GM19468 (cell line): Measurements from ENCODE around the gene EN2.

ENCODE experiments used
- ATAC-seq: cut with Tn5 transposase; IDR thresholded peaks from one replicate; pipeline ENCODE4 v1.9.1; 2021; ENCODE audit warnings: mild to moderate bottlenecking, moderate library complexity, moderate number of reproducible peaks; ENCODE audit not compliant: unreplicated experiment; ENCODE audit errors: extremely low read depth

EN2 gene

GRCh38 chr7:155461631-155462030 is 3.7 kb downstream of the EN2 start:
- ATAC-seq: no peak

- ATAC-seq: no peak
Measured at GRCh38 chr7:155462163-155462735, 4.3 kb downstream of the EN2 start.

- no peak for ATAC-seq
Measured at GRCh38 chr7:155463114-155463811, 5.3 kb downstream of the EN2 start.

DNA sequence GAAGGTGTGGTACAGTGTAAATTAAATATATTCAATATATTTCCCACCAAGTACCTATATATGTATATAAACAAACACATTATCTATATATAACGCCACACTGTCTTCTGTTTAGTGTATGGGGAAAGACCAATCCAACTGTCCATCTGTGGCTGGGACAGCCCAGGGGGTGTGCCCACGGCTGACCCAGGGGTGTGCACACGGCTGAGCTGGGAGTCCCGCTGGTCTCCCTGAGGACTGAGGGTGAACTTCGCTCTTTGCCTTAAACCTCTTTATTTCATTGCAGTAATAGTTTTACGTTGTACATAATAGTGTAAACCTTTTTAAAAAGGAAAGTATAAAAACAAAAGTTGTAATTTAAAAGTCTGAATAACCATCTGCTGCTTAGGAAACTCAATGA is 6.3 kb downstream of the EN2 start:
- ATAC-seq: no peak

- no peak for ATAC-seq
Measured at GRCh38 chr7:155464948-155465739, 7.2 kb downstream of the EN2 start.

- no peak for ATAC-seq
Measured at GRCh38 chr7:155465761-155466141, 7.8 kb downstream of the EN2 start.

- no peak for ATAC-seq
Measured at GRCh38 chr7:155466142-155466813, 8.3 kb downstream of the EN2 start.

- no peak for ATAC-seq
Measured at GRCh38 chr7:155466814-155467733, 9.1 kb downstream of the EN2 start.

DNA sequence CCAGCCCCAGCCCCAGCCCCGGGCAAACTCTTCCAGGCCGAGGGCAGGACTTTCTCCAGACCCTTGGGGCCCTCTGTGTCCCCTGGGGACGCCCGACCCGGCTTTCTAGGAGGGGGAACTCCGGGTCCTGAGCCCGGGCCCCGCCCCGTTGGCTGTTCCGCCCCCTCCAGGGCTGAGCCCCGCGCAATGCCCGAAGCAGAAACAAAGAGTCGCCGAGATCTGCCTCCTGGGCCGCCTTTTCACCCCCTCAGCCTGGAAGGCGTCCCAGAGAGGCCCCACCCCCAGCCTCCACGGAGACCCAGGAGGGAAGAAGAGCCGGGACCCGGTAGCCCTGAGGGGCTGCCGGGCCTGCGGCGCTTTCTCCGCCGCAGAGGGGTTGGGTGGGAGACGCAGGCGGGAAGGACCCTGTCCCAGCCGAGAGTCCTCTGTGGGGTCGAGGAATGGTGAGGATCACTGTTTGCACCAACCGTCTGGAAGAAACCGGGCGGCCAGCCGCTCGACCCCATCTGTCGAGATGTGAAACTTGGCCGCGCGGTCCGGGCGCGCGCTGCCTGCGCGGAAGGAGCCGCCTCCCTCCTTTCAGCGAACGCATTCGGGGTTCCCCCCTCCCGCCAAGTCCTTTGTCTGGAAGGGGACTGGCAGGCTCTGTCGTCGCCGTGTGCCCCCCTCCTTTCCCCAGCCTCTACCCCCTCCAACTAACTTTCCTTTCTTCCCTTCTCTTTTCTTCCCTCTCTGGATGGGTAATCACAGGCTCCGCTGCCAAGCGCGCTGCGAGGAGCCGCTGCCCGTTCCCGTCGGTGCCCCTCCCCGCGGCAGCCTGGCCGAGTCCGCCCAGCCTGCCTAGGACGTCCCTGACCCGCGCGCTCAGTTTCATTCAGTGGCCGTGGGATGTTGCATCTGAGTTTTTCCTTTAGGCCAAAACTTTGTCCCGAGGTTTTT is 10.2 kb downstream of the EN2 start:
- no peak for ATAC-seq

DNA sequence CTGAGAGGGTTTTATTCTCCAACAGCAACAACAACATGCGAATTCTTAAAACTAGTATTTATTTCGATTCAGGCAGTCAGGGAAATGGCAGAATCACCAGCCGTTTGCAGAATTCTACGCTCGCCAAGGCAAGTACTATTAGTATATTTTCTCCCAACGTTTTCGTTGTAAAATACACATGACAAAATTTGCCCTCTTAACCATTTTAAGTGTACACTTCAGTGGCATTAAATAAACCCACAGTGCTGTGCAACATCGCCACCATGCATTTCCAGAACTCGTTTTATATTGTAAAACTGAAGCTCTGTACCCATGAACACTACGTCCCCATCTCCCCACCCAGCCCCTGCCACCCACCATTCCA is 10.8 kb downstream of the EN2 start:
- no peak for ATAC-seq

GRCh38 chr7:155469311-155470185 is 11.6 kb downstream of the EN2 start:
- no peak for ATAC-seq

- ATAC-seq: no peak
Measured at GRCh38 chr7:155470186-155470487, 12.2 kb downstream of the EN2 start.

DNA sequence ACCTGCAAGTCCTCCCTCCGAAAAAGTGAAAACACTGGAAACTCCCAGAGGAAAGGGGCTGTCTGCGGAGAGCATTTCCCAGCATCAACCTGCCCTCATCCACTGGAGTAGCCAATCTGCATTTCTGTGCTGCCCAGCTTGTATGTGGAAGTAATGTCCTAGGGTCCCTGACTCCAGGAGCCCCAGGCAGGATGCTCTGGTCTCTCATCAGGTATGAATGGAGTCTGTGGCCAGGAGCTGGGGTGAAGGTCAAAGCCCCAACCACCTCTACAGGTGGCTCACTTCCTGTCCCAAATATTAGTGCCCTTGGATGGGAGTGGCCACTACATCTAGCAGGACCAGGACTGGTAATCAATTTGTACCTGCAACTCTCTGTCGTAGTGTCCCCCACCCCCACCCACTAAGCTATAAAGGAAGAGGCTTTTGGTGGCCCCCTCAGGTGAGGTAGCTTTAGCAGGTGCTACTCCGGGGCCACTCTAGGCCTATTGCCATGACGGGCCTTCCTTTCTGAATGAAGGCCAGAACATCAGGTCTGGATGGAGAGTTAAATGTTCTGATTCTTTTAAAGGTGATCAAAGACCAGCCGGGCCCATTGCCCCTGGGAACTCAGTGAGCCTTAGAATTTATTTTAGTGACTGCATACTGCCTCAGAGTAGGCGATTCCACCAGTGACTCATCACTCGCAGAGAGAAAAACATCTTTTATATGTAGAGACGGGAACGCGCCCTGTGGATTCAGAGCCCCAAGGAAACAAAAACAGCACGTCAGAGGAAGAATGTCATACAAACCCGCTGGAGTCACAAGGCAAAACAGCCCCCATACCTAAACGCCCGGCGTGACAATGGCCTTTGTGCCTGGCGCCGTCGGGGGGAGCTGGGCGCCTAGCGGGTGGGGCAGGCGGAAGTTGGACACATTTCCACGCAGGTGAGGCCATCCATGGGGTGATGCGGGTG is 13.0 kb downstream of the EN2 start:
- no peak for ATAC-seq

- ATAC-seq: no peak
Measured at GRCh38 chr7:155471718-155472117, 13.8 kb downstream of the EN2 start.

DNA sequence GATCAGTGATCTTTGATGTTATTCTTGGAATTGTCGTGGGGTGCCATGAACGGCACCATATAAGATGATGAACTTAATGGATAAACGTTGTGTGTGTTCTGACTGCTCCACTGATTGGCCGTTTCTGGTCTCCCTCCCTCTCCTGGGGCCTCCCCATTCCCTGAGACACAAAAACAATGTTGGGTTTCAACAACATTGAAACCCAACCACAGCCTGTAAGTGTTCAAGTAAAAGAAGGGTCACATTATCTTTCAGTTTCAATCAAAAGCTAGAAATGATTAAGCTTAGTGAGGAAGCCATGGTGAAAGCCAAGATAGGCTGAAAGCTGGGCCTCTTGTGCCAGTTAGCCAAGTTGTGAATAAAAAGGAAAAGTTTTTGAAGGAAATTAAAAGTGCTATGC is 19.5 kb downstream of the EN2 start:
- ATAC-seq: peak; percentile 87

DNA sequence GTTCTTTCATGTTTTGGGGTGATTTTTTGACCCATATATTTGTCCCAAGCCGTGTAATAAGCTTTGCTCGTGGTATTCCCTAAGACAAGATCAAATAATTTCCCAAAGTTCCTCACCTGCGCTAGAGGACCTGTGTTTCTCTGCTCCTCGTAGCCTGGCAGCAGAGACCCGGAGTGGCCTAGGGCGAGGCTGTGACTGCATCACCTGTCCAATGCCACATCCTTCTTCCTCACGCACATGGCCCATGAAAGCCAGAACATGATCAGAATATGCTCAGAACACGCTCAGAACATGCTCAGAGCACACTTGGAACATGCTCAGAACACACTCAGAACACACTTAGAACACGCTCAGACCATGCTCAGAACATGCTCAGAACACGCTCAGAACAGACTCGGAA is 23.8 kb downstream of the EN2 start:
- ATAC-seq: no peak
